Measurements from ENCODE around the gene VMP1. TPM values are rescaled to one million over a fixed set of nuclear protein-coding genes. Genes with fewer than 3 reads are reported as not detected.
A peak's percentile ranks its signal among the peaks of the same experiment; 100 is the strongest.

VMP1 gene
- total RNA-seq, 1 donor from 2014 or later: 314 TPM

DNA sequence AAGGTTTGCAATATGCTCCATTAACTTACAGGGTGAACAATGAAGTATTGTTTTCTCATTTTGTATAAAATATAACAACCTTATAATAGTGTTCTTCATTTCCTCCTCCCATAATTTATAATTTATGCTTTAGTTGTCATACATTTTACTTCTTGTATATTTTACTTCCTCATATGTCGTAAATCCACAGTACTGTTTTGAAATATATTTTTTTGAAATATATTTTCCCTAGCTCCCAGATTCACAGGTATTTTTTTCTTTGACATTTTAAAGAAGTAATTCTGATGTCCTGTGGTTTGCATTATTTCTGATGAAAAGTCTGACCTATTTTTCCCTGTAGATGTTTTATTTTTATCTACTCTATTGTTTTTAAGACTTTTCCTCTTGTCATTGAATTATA is 52.7 kb downstream of the VMP1 start:
- Histone ChIP-seq H3K4me1 (ENCODE audit: insufficient read depth, low read length) (peaks cover 66% of the 10 kb centered on the region), H3K4me2 (ENCODE audit: low read length) (no peak overlapping the region), H3K9ac (ENCODE audit: low read length) (no peak overlapping the region), H3K9me3 (ENCODE audit: insufficient read depth, low read depth, low read length) (no peaks in the 10 kb centered on the region), H3K4me3 (ENCODE audit: insufficient read depth, low read depth, low read length) (no peak overlapping the region), H3K27ac (ENCODE audit: low read depth, low read length) (peak overlapping the region; percentile 100), H3K36me3 (ENCODE audit: insufficient read depth, low read length) (no peaks in the 10 kb centered on the region), H4K20me1 (ENCODE audit: insufficient read depth, low read length) (no peaks in the 10 kb centered on the region), H3K27me3 (ENCODE audit: insufficient read depth, low read length) (no peaks in the 10 kb centered on the region), H3K79me2 (ENCODE audit: insufficient read depth, low read length) (peaks cover 49% of the 10 kb centered on the region), H2AFZ (ENCODE audit: low read depth, low read length) (no peak overlapping the region)
- DNase-seq (ENCODE audit: low read depth) (no peak), FAIRE-seq (no peak)
- H3K9me3 Mint-ChIP-seq (ENCODE audit: unreplicated experiment): no peaks in the 10 kb centered on the region
- no peaks in the 10 kb centered on the region for H3K27me3 Mint-ChIP-seq (ENCODE audit: low read depth, unreplicated experiment)
- peaks cover 13% of the 10 kb centered on the region for H3K36me3 Mint-ChIP-seq (ENCODE audit: low read depth, unreplicated experiment)
- peaks cover 65% of the 10 kb centered on the region for H3K4me1 Mint-ChIP-seq (ENCODE audit: low read depth, unreplicated experiment)
- H3K4me3 Mint-ChIP-seq (ENCODE audit: unreplicated experiment): no peak overlapping the region
- H3K27ac Mint-ChIP-seq (ENCODE audit: unreplicated experiment): peak overlapping the region; percentile 100
- no peak for TF ChIP-seq EZH2 (IDR thresholded peaks at IDR 0.05; ENCODE audit: insufficient read depth, low read length)
- TF ChIP-seq, protein P1, sequence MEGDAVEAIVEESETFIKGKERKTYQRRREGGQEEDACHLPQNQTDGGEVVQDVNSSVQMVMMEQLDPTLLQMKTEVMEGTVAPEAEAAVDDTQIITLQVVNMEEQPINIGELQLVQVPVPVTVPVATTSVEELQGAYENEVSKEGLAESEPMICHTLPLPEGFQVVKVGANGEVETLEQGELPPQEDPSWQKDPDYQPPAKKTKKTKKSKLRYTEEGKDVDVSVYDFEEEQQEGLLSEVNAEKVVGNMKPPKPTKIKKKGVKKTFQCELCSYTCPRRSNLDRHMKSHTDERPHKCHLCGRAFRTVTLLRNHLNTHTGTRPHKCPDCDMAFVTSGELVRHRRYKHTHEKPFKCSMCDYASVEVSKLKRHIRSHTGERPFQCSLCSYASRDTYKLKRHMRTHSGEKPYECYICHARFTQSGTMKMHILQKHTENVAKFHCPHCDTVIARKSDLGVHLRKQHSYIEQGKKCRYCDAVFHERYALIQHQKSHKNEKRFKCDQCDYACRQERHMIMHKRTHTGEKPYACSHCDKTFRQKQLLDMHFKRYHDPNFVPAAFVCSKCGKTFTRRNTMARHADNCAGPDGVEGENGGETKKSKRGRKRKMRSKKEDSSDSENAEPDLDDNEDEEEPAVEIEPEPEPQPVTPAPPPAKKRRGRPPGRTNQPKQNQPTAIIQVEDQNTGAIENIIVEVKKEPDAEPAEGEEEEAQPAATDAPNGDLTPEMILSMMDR (IDR thresholded peaks at IDR 0.05; ENCODE audit: insufficient read depth, low read depth, low read length): no peak

DNA sequence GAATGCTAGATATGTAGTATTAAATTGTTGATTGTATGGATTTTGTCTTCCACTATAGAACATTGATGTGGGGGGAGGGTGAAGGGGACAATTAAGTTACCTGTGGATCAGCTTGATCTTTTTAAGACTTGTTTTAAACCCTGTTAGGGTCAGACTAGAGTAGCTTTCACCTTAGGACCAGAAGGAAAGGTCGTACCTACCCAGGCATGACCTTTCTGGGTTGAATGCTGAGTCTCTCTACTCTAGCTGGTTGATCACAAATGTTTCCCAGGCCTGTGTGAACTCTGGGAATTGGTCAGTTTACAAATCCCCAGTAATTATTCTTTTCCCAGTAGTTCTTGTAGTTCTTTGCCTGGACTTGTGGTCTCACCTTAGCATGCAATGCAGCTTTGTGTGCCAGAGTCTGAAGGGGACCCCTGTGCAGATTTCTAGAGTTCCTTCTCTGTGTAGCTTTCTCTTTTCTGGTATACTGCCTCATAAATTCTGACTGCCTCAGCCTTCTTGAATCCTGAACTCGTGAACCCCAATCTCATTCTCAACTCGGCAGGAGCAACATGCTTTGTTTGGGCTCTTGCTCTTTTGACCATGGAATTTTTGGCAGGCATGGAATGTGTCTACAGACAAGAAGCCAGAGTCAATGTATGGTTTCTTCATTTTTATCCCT is 54.1 kb downstream of the VMP1 start:
- DNase-seq (ENCODE audit: low read depth) (peak; percentile 98), FAIRE-seq (peak; percentile 49)
- Mint-ChIP-seq H3K27me3 (ENCODE audit: low read depth, unreplicated experiment) (no peaks in the 10 kb centered on the region), H3K36me3 (ENCODE audit: low read depth, unreplicated experiment) (peaks cover 17% of the 10 kb centered on the region), H3K4me3 (ENCODE audit: unreplicated experiment) (peak overlapping the region; percentile 57), H3K4me1 (ENCODE audit: low read depth, unreplicated experiment) (peaks cover 54% of the 10 kb centered on the region), H3K27ac (ENCODE audit: unreplicated experiment) (peak overlapping the region; percentile 100), H3K9me3 (ENCODE audit: unreplicated experiment) (no peaks in the 10 kb centered on the region)
- Histone ChIP-seq H3K4me3 (ENCODE audit: insufficient read depth, low read depth, low read length) (peak overlapping the region; percentile 20), H4K20me1 (ENCODE audit: insufficient read depth, low read length) (no peaks in the 10 kb centered on the region), H3K9ac (ENCODE audit: low read length) (peak overlapping the region; percentile 87), H3K36me3 (ENCODE audit: insufficient read depth, low read length) (no peaks in the 10 kb centered on the region), H3K27ac (ENCODE audit: low read depth, low read length) (peak overlapping the region; percentile 100), H2AFZ (ENCODE audit: low read depth, low read length) (no peak overlapping the region), H3K9me3 (ENCODE audit: insufficient read depth, low read depth, low read length) (no peaks in the 10 kb centered on the region), H3K27me3 (ENCODE audit: insufficient read depth, low read length) (no peaks in the 10 kb centered on the region), H3K4me2 (ENCODE audit: low read length) (peak overlapping the region; percentile 60), H3K79me2 (ENCODE audit: insufficient read depth, low read length) (peaks cover 57% of the 10 kb centered on the region), H3K4me1 (ENCODE audit: insufficient read depth, low read length) (peaks cover 55% of the 10 kb centered on the region)
- TF ChIP-seq, protein P1 (IDR thresholded peaks at IDR 0.05; ENCODE audit: insufficient read depth, low read depth, low read length): no peak
- TF ChIP-seq EZH2 (IDR thresholded peaks at IDR 0.05; ENCODE audit: insufficient read depth, low read length): no peak
